Upper lobe of left lung (tissue), 4 donors: Measurements from ENCODE around the gene CAPZB.

Experiments
- CTCF ChIP-seq, 6 experiments: fragments of 450-650 bp in 4 of 6; fragments of 200-600 bp in 2 of 6; sonication (generic) in 2 of 6; IDR thresholded peaks; one replicate each; pipeline ENCODE4 v1.5.1; 2016 to 2019; ENCODE audit warnings: antibody characterized with exemption in 6 of 6
- POLR2A ChIP-seq, 4 donors: fragments of 450-650 bp; IDR thresholded peaks; one replicate each; pipeline ENCODE4 v1.5.1; 2016 to 2017; ENCODE audit warnings: antibody characterized with exemption in 4 of 4, mild to moderate bottlenecking in 2 of 4

- TF ChIP-seq CTCF (IDR thresholded peaks at IDR 0.05) (no peak), POLR2A (IDR thresholded peaks at IDR 0.05) (peak in 1 of 4 donors; percentile 4)
These were observed 459 bp downstream of the CAPZB start for GRCh38 chr1:19484798-19485361.
